Osteoblast (primary cell): ENCODE data around the gene LAMTOR4. TPM values are rescaled to one million over a fixed set of nuclear protein-coding genes. Genes with fewer than 3 reads are reported as not detected.
A peak's percentile ranks its signal among the peaks of the same experiment; 100 is the strongest.

Source experiments
- DNase-seq: peaks from one replicate; pipeline ENCODE4 v3.0.0; 2011; ENCODE audit warnings: low spot score, mixed read lengths; ENCODE audit not compliant: insufficient read length; ENCODE audit errors: missing footprints
- H2AFZ ChIP-seq: 2 replicates; pipeline ENCODE4 v1.6.0; 2011; ENCODE audit warnings: mild to moderate bottlenecking, low read length
- H3K27ac ChIP-seq: 2 replicates; pipeline ENCODE4 v1.5.1; 2011; ENCODE audit warnings: mild to moderate bottlenecking, low read depth, low read length, moderate library complexity
- H3K27me3 ChIP-seq: 2 replicates; pipeline ENCODE4 v1.6.0; 2012; ENCODE audit warnings: mild to moderate bottlenecking, control low read depth, inconsistent platforms, low read length, moderate library complexity; ENCODE audit not compliant: insufficient read depth
- H3K36me3 ChIP-seq: 2 replicates; pipeline ENCODE4 v1.5.1; 2011; ENCODE audit warnings: mild to moderate bottlenecking, low read length, control low read depth, moderate library complexity; ENCODE audit not compliant: insufficient read depth
- H3K4me1 ChIP-seq: 2 replicates; pipeline ENCODE4 v1.5.1; 2011; ENCODE audit warnings: mild to moderate bottlenecking, low read length, control low read depth, moderate library complexity; ENCODE audit not compliant: insufficient read depth
- H3K4me2 ChIP-seq: 2 replicates; pipeline ENCODE4 v1.6.0; 2011; ENCODE audit warnings: mild to moderate bottlenecking, low read length; ENCODE audit not compliant: insufficient read depth
- H3K4me3 ChIP-seq: fragments of 200-600 bp; sonication (generic); 3 replicates; pipeline ENCODE4 v1.5.1; 2012; ENCODE audit warnings: mild to moderate bottlenecking, low read length, inconsistent platforms; ENCODE audit not compliant: insufficient read depth
- H3K79me2 ChIP-seq: 2 replicates; pipeline ENCODE4 v1.6.0; 2012; ENCODE audit warnings: mild to moderate bottlenecking, low read length, control low read depth, inconsistent platforms; ENCODE audit not compliant: insufficient read depth
- H3K9me3 ChIP-seq: 2 replicates; pipeline ENCODE4 v1.5.1; 2011; ENCODE audit warnings: low read depth, low read length, control low read depth
- H4K20me1 ChIP-seq: 2 replicates; pipeline ENCODE4 v1.6.0; 2012; ENCODE audit warnings: mild to moderate bottlenecking, low read length, control low read depth; ENCODE audit not compliant: insufficient read depth
- total RNA-seq: library from RNA; depleted of rRNA; stranded (reverse); fragments of >200 nt; gene quantifications from 2 replicates; pipeline ENCODE4 v1.2.3, GENCODE V29; 2012
- TF ChIP-seq, protein P1 (sequence below): IDR thresholded peaks from 2 replicates; pipeline ENCODE4 v1.5.1; 2011; ENCODE audit warnings: mild to moderate bottlenecking, low read depth, low read length, moderate library complexity; ENCODE audit errors: extremely low read depth

Gene LAMTOR4
- total RNA-seq, 1 donor = 63.7 TPM

DNA sequence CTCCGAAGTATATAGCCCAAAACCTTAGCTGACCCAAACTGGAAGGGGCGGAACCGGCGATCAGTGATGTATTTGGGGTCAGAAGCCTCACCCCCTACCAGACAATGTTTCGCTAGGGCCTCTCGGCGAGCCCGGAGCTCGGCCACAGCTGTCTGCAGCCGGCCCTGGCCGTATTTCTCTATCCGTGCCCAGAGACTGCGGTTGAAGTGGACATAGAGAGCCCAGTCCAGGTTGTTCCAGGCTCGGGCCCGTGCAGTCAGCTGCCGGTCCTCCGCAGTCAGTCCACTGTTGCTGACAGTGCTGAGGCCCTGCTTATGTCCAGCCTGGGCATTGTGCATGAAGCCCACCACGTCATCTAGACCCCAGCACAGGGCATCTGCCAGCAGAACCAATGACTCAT is 11.3 kb downstream of the LAMTOR4 start:
- peak; percentile 35 for DNase-seq
- Histone ChIP-seq H2AFZ (no peak overlapping the region), H3K27ac (no peak overlapping the region), H3K4me1 (peaks cover 17% of the 10 kb centered on the region), H3K4me2 (no peak overlapping the region), H3K36me3 (peaks cover 21% of the 10 kb centered on the region), H3K79me2 (peaks cover 27% of the 10 kb centered on the region), H3K27me3 (no peaks in the 10 kb centered on the region), H4K20me1 (peaks cover 20% of the 10 kb centered on the region), H3K4me3 (no peak overlapping the region), H3K9me3 (no peaks in the 10 kb centered on the region)
- TF ChIP-seq, protein P1, sequence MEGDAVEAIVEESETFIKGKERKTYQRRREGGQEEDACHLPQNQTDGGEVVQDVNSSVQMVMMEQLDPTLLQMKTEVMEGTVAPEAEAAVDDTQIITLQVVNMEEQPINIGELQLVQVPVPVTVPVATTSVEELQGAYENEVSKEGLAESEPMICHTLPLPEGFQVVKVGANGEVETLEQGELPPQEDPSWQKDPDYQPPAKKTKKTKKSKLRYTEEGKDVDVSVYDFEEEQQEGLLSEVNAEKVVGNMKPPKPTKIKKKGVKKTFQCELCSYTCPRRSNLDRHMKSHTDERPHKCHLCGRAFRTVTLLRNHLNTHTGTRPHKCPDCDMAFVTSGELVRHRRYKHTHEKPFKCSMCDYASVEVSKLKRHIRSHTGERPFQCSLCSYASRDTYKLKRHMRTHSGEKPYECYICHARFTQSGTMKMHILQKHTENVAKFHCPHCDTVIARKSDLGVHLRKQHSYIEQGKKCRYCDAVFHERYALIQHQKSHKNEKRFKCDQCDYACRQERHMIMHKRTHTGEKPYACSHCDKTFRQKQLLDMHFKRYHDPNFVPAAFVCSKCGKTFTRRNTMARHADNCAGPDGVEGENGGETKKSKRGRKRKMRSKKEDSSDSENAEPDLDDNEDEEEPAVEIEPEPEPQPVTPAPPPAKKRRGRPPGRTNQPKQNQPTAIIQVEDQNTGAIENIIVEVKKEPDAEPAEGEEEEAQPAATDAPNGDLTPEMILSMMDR = no peak

- Histone ChIP-seq H3K4me3 (no peak overlapping the region), H3K4me2 (no peak overlapping the region), H3K9me3 (no peaks in the 10 kb centered on the region), H3K36me3 (no peaks in the 10 kb centered on the region), H3K27me3 (peaks cover 17% of the 10 kb centered on the region), H3K27ac (no peak overlapping the region), H2AFZ (no peak overlapping the region), H3K79me2 (peaks cover 2% of the 10 kb centered on the region), H4K20me1 (no peaks in the 10 kb centered on the region), H3K4me1 (peaks cover 6% of the 10 kb centered on the region)
- no peak for DNase-seq
- TF ChIP-seq, protein P1 = no peak
Measured at GRCh38 chr7:100163006-100163531, 14.4 kb downstream of the LAMTOR4 start.

- TF ChIP-seq, protein P1 = no peak
- peaks cover 12% of the 10 kb centered on the region for H3K4me1 ChIP-seq
- no peaks in the 10 kb centered on the region for H4K20me1 ChIP-seq
- H3K4me3 ChIP-seq = no peak overlapping the region
- no peak overlapping the region for H3K4me2 ChIP-seq
- H3K79me2 ChIP-seq = no peaks in the 10 kb centered on the region
- DNase-seq = no peak
- no peak overlapping the region for H2AFZ ChIP-seq
- no peaks in the 10 kb centered on the region for H3K9me3 ChIP-seq
- H3K36me3 ChIP-seq = no peaks in the 10 kb centered on the region
- H3K27ac ChIP-seq = no peak overlapping the region
- peaks cover 19% of the 10 kb centered on the region for H3K27me3 ChIP-seq
Measured at GRCh38 chr7:100163871-100164270, 15.2 kb downstream of the LAMTOR4 start.

- Histone ChIP-seq H3K27me3 (peaks cover 26% of the 10 kb centered on the region), H4K20me1 (no peaks in the 10 kb centered on the region), H3K4me1 (peaks cover 9% of the 10 kb centered on the region), H3K4me2 (no peak overlapping the region), H2AFZ (no peak overlapping the region), H3K27ac (no peak overlapping the region), H3K9me3 (no peaks in the 10 kb centered on the region), H3K36me3 (no peaks in the 10 kb centered on the region), H3K4me3 (no peak overlapping the region), H3K79me2 (no peaks in the 10 kb centered on the region)
- DNase-seq = peak; percentile 31
- TF ChIP-seq, protein P1 = no peak
Measured at GRCh38 chr7:100166317-100166940, 17.7 kb downstream of the LAMTOR4 start.
